B cell (primary cell): Measurements from ENCODE around the gene FILIP1. TPM values are rescaled to one million over a fixed set of nuclear protein-coding genes. Genes with fewer than 3 reads are reported as not detected.

ENCODE experiments used
- ATAC-seq: fragments of 200-7000 bp; cut with Tn5 transposase; one replicate; pipeline ENCODE4 v1.10.0; 2021; ENCODE audit warnings: low read depth, mild to moderate bottlenecking, moderate number of reproducible peaks, moderate library complexity
- CTCF ChIA-PET: fragments of 350-600 bp; sonication (Branson Sonifier 250); formaldehyde crosslinking; loops from one replicate; lab custom pipeline; 2021; ENCODE audit warnings: antibody characterized with exemption, inconsistent platforms; lab: Charles Lee
- POLR2A ChIA-PET: fragments of 350-600 bp; sonication (Branson Sonifier 250); formaldehyde crosslinking; loops from one replicate; lab custom pipeline; 2021; ENCODE audit warnings: antibody characterized with exemption; lab: Charles Lee
- DNase-seq: peaks from one replicate; pipeline ENCODE4 v3.0.0; 2013
- H2AFZ ChIP-seq: 2 replicates; pipeline ENCODE4 v1.6.1; 2012; ENCODE audit warnings: mild to moderate bottlenecking, low read depth, low read length; ENCODE audit not compliant: insufficient read depth, poor library complexity, severe bottlenecking
- H3K27ac ChIP-seq, 2 donors: 1 replicate in 1 of 2; 2 replicates in 1 of 2; pipeline ENCODE4 v1.5.1; 2012 to 2013; ENCODE audit warnings: low read length in 2 of 2, mild to moderate bottlenecking in 2 of 2, moderate library complexity in 1 of 2
- H3K27me3 ChIP-seq, 4 experiments: fragments of 200-600 bp in 1 of 4; sonication (generic) in 1 of 4; replicated peaks in 1 of 4; 1 replicate in 2 of 4; 2 replicates in 2 of 4; pipeline versions ENCODE4 v1.6.1 to v1.7.0; 2013 to 2016; ENCODE audit warnings: low read length in 3 of 4, mild to moderate bottlenecking in 2 of 4, mixed read lengths in 1 of 4, moderate library complexity in 1 of 4; ENCODE audit not compliant: insufficient read depth in 4 of 4, control insufficient read depth in 3 of 4; ENCODE audit errors: control extremely low read depth in 1 of 4
- H3K36me3 ChIP-seq, 2 experiments: replicated peaks in 1 of 2; 1 replicate in 1 of 2; 2 replicates in 1 of 2; pipeline versions ENCODE4 v1.6.1 to v1.7.1; 2013; ENCODE audit warnings: low read length in 1 of 2; ENCODE audit not compliant: insufficient read depth in 2 of 2, control insufficient read depth in 1 of 2; ENCODE audit errors: control extremely low read depth in 1 of 2, extremely low read depth in 1 of 2
- H3K4me1 ChIP-seq, 2 donors: fragments of 200-600 bp in 1 of 2; sonication (generic) in 1 of 2; 1 replicate in 1 of 2; 2 replicates in 1 of 2; pipeline versions ENCODE4 v1.5.1 to v1.6.1; 2013 to 2017; ENCODE audit warnings: low read length in 2 of 2; ENCODE audit not compliant: control insufficient read depth in 2 of 2, insufficient read depth in 2 of 2
- H3K4me2 ChIP-seq: replicated peaks from 2 replicates; pipeline ENCODE3; 2012; ENCODE audit warnings: mild to moderate bottlenecking, low read depth, low read length; ENCODE audit not compliant: poor library complexity, severe bottlenecking
- H3K4me3 ChIP-seq, 5 experiments: fragments of 200-600 bp in 1 of 5; sonication (generic) in 1 of 5; 1 replicate in 3 of 5; 2 replicates in 2 of 5; pipeline versions ENCODE4 v1.5.1 to v1.7.0; 2011 to 2016; ENCODE audit warnings: low read length in 4 of 5, mild to moderate bottlenecking in 4 of 5, low read depth in 2 of 5, control low read depth in 1 of 5, moderate library complexity in 1 of 5; ENCODE audit not compliant: insufficient read depth in 1 of 5; ENCODE audit errors: control extremely low read depth in 1 of 5, extremely low read depth in 1 of 5
- H3K79me2 ChIP-seq: fragments of 200-600 bp; sonication (generic); one replicate; pipeline ENCODE4 v1.6.0; 2016; ENCODE audit warnings: low read length; ENCODE audit not compliant: control insufficient read depth, insufficient read depth
- H3K9ac ChIP-seq: fragments of 200-600 bp; sonication (generic); 2 replicates; pipeline ENCODE4 v1.6.1; 2017; ENCODE audit warnings: mild to moderate bottlenecking, low read length, moderate library complexity
- H3K9me3 ChIP-seq, 3 donors: one replicate each; pipeline versions ENCODE4 v1.6.1 to v1.7.1; 2013; ENCODE audit warnings: low read length in 2 of 3; ENCODE audit not compliant: control insufficient read depth in 2 of 3, insufficient read depth in 1 of 3; ENCODE audit errors: control extremely low read depth in 1 of 3
- H4K20me1 ChIP-seq: 2 replicates; pipeline ENCODE4 v1.6.0; 2012; ENCODE audit warnings: mild to moderate bottlenecking, low read length; ENCODE audit not compliant: insufficient read depth, control insufficient read depth, poor library complexity, severe bottlenecking
- H3K27ac Mint-ChIP-seq: one replicate; pipeline ENCODE4 v1.8.0; 2021; ENCODE audit warnings: mixed read lengths
- H3K27me3 Mint-ChIP-seq: one replicate; pipeline ENCODE4 v1.8.0; 2021; ENCODE audit warnings: mixed read lengths
- H3K4me1 Mint-ChIP-seq: one replicate; pipeline ENCODE4 v1.8.0; 2021; ENCODE audit warnings: mixed read lengths
- H3K4me3 Mint-ChIP-seq: one replicate; pipeline ENCODE4 v1.8.0; 2021; ENCODE audit warnings: mixed read lengths
- H3K9me3 Mint-ChIP-seq: one replicate; pipeline ENCODE4 v1.8.0; 2022; ENCODE audit warnings: mixed read lengths; ENCODE audit not compliant: insufficient read depth
- EZH2 ChIP-seq: IDR thresholded peaks from 2 replicates; pipeline ENCODE4 v1.6.1; 2012; ENCODE audit warnings: borderline replicate concordance, low read depth, mild to moderate bottlenecking, moderate library complexity, low read length; ENCODE audit not compliant: insufficient read depth, poor library complexity, severe bottlenecking
- WGBS: methylation state at CpG from one replicate; pipeline ENCODE4 v1.1.5; 2013; ENCODE audit warnings: missing lambda C conversion rate; ENCODE audit not compliant: insufficient coverage; 5-methylcytosine and 5-hydroxymethylcytosine counted together
- intact Hi-C: fragments of 100-400 bp; cut with micrococcal nuclease; formaldehyde crosslinking; loops from one replicate; pipeline ENCODE4 v1.10.0; 2022
- polyA plus RNA-seq: library from polyadenylated mRNA; depleted of rRNA; stranded (reverse); fragments of >200 nt; gene quantifications from 2 replicates; pipeline ENCODE4 v1.2.3, GENCODE V29; 2012
- total RNA-seq, 2 donors: library from RNA; stranded (reverse); fragments of 120-200 nt in 1 of 2; gene quantifications; 1 replicate in 1 of 2; 2 replicates in 1 of 2; pipeline versions ENCODE4 v1.2.3 to v1.2.4, GENCODE V29; 2013 to 2022
- TF ChIP-seq, protein P1 (sequence below): fragments of 200-600 bp; IDR thresholded peaks from one replicate; pipeline ENCODE4 v1.8.0; 2022; ENCODE audit warnings: antibody characterized with exemption, mild to moderate bottlenecking

FILIP1 gene
- total and polyA plus RNA-seq, 2 donors (not counting 1 experiment from before 2014, with no cell fraction given), result not detected

DNA sequence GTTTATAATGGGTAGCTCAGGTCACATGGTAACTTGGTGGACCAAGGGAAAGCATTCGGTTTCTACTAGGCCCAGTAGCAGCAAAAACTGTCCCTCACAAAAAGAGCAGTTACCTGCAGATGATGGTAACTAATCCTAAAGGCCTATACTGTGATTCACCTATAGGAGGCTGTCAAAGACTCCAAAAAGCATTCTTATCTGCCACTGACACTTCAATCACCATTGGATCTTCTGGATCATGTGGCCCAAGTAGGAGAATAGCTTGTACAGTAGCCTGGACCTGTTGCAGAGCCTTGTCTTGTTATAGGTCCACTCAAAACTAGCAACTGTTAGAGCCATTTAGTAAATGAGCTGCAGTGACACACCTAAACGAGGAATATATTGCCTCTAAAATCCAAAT lies 23.2 kb upstream of the FILIP1 start:
- H4K20me1 ChIP-seq, result no peaks in the 10 kb centered on the region
- no peak for TF ChIP-seq EZH2
- TF ChIP-seq, protein P1, sequence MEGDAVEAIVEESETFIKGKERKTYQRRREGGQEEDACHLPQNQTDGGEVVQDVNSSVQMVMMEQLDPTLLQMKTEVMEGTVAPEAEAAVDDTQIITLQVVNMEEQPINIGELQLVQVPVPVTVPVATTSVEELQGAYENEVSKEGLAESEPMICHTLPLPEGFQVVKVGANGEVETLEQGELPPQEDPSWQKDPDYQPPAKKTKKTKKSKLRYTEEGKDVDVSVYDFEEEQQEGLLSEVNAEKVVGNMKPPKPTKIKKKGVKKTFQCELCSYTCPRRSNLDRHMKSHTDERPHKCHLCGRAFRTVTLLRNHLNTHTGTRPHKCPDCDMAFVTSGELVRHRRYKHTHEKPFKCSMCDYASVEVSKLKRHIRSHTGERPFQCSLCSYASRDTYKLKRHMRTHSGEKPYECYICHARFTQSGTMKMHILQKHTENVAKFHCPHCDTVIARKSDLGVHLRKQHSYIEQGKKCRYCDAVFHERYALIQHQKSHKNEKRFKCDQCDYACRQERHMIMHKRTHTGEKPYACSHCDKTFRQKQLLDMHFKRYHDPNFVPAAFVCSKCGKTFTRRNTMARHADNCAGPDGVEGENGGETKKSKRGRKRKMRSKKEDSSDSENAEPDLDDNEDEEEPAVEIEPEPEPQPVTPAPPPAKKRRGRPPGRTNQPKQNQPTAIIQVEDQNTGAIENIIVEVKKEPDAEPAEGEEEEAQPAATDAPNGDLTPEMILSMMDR, result no peak
- no peak overlapping the region for H3K27ac ChIP-seq
- no peaks in the 10 kb centered on the region for H3K36me3 ChIP-seq
- no peak overlapping the region for H3K4me2 ChIP-seq
- H3K4me1 ChIP-seq, result no peaks in the 10 kb centered on the region
- WGBS, result 0% methylated on average over 1 of the region's 2 CpGs
- ChIA-PET CTCF (no interaction called here), POLR2A (no interaction called here)
- no peak overlapping the region for H3K9ac ChIP-seq
- H3K4me3 ChIP-seq, result no peak overlapping the region
- no peaks in the 10 kb centered on the region for H3K79me2 ChIP-seq
- no peak for ATAC-seq
- H3K9me3 ChIP-seq, result no peaks in the 10 kb centered on the region
- Mint-ChIP-seq H3K4me1 (no peaks in the 10 kb centered on the region), H3K27ac (no peak overlapping the region), H3K4me3 (no peak overlapping the region), H3K27me3 (peaks cover 5% of the 10 kb centered on the region), H3K9me3 (no peaks in the 10 kb centered on the region)
- intact Hi-C loops, result no loop called here
- no peak overlapping the region for H2AFZ ChIP-seq
- no peak for DNase-seq
- H3K27me3 ChIP-seq, result no peaks in the 10 kb centered on the region

DNA sequence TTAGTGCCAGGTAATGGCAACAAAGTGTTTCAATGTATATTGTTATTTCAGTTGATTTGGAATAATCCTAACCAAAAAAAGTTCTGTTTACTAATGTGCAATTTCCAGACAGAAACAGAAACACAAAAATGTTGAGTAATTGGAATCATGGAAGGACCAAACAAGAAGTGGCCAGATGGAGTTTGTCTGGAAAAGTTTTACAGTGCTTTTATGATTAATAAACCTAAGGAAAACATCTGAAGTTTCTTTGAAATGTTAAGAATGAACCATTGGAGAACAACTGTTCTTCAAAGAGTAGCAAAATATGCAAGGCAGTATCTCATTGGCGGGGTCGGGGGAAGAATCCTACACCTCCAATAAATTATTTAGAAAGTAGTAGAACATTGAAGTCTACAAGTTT lies 19.0 kb upstream of the FILIP1 start:
- H3K9me3 Mint-ChIP-seq, result no peaks in the 10 kb centered on the region
- WGBS, result no CpG with 5 or more reads among the region's 2 CpGs
- intact Hi-C loops, result no loop called here
- H3K79me2 ChIP-seq, result no peaks in the 10 kb centered on the region
- H3K4me3 Mint-ChIP-seq, result no peak overlapping the region
- H3K9me3 ChIP-seq, result no peaks in the 10 kb centered on the region
- H3K4me1 ChIP-seq, result no peaks in the 10 kb centered on the region
- no peak overlapping the region for H3K9ac ChIP-seq
- H4K20me1 ChIP-seq, result no peaks in the 10 kb centered on the region
- ATAC-seq (no peak), DNase-seq (no peak)
- peaks cover 9% of the 10 kb centered on the region for H3K27me3 Mint-ChIP-seq
- no peak overlapping the region for H2AFZ ChIP-seq
- H3K27me3 ChIP-seq, result no peaks in the 10 kb centered on the region
- H3K4me2 ChIP-seq, result no peak overlapping the region
- H3K27ac ChIP-seq, result no peak overlapping the region
- no peaks in the 10 kb centered on the region for H3K4me1 Mint-ChIP-seq
- no peak for TF ChIP-seq EZH2
- TF ChIP-seq, protein P1, result no peak
- POLR2A ChIA-PET, result no interaction called here
- no peaks in the 10 kb centered on the region for H3K36me3 ChIP-seq
- H3K27ac Mint-ChIP-seq, result no peak overlapping the region
- no peak overlapping the region for H3K4me3 ChIP-seq
- CTCF ChIA-PET, result no interaction called here
